GM21717 (cell line): ENCODE measurements around the gene CLEC17A.

Source experiments
- ATAC-seq: cut with Tn5 transposase; IDR thresholded peaks from one replicate; pipeline ENCODE4 v1.9.1; 2021; ENCODE audit warnings: mild to moderate bottlenecking, moderate library complexity; ENCODE audit not compliant: unreplicated experiment

CLEC17A gene

GRCh38 chr19:14649020-14649419, 66.1 kb downstream of the CLEC17A start:
- no peak for ATAC-seq

- ATAC-seq, result no peak
Measured at GRCh38 chr19:14650161-14650560, 67.3 kb downstream of the CLEC17A start.

- no peak for ATAC-seq
Measured at GRCh38 chr19:14654786-14655560, 72.1 kb downstream of the CLEC17A start.

- ATAC-seq, result no peak
Measured at GRCh38 chr19:14655726-14656125, 72.8 kb downstream of the CLEC17A start.

- no peak for ATAC-seq
Measured at GRCh38 chr19:14659874-14660489, 77.1 kb downstream of the CLEC17A start.

GRCh38 chr19:14661372-14661924, 78.6 kb downstream of the CLEC17A start:
- ATAC-seq, result no peak
